Peyer's patch (tissue), 4 donors: ENCODE results near the gene ELL. TPM values are rescaled to one million over a fixed set of nuclear protein-coding genes. Genes with fewer than 3 reads are reported as not detected.

ENCODE experiments used
- DNase-seq, 3 donors: peaks; one replicate each; pipeline ENCODE4 v3.0.0-alpha.2; 2017 to 2019
- H3K27ac ChIP-seq, 4 donors: fragments of 200-600 bp; sonication (generic); one replicate each; pipeline ENCODE4 v1.5.1; 2016 to 2019
- H3K27me3 ChIP-seq, 2 donors: fragments of 200-600 bp; sonication (generic); one replicate each; pipeline ENCODE4 v1.5.1; 2019
- H3K36me3 ChIP-seq, 3 donors: fragments of 200-600 bp; sonication (generic); one replicate each; pipeline ENCODE4 v1.5.1; 2016 to 2019
- H3K4me1 ChIP-seq, 4 donors: fragments of 200-600 bp; sonication (generic); one replicate each; pipeline ENCODE4 v1.5.1; 2016 to 2019
- H3K4me3 ChIP-seq, 4 donors: fragments of 200-600 bp; sonication (generic); 1 replicate in 3 of 4; 2 replicates in 1 of 4; pipeline ENCODE4 v1.5.1; 2016 to 2019; ENCODE audit warnings: mild to moderate bottlenecking in 1 of 4
- H3K9me3 ChIP-seq, 4 donors: fragments of 200-600 bp; sonication (generic); one replicate each; pipeline ENCODE4 v1.5.1; 2016 to 2019; ENCODE audit warnings: mild to moderate bottlenecking in 1 of 4
- POLR2A ChIP-seq, 2 donors: fragments of 450-650 bp; IDR thresholded peaks; one replicate each; pipeline ENCODE4 v1.5.1; 2017; ENCODE audit warnings: antibody characterized with exemption in 2 of 2, mild to moderate bottlenecking in 2 of 2, moderate library complexity in 2 of 2
- total RNA-seq, 4 donors: library from RNA; depleted of rRNA; stranded (reverse); fragments of >200 nt; gene quantifications; one replicate each; pipeline ENCODE4 v1.1.0, GENCODE V29; 2016
- TF ChIP-seq, protein P1 (sequence below), 6 experiments: fragments of 450-650 bp in 4 of 6; fragments of 200-600 bp in 2 of 6; sonication (generic) in 1 of 6; IDR thresholded peaks; one replicate each; pipeline ENCODE4 v1.5.1; 2017 to 2019; ENCODE audit warnings: antibody characterized with exemption in 6 of 6, mild to moderate bottlenecking in 3 of 6, moderate library complexity in 1 of 6

Gene ELL
- total RNA-seq, 4 donors from 2014 or later: 18.9 to 49.5 (median 34.2) TPM

DNA sequence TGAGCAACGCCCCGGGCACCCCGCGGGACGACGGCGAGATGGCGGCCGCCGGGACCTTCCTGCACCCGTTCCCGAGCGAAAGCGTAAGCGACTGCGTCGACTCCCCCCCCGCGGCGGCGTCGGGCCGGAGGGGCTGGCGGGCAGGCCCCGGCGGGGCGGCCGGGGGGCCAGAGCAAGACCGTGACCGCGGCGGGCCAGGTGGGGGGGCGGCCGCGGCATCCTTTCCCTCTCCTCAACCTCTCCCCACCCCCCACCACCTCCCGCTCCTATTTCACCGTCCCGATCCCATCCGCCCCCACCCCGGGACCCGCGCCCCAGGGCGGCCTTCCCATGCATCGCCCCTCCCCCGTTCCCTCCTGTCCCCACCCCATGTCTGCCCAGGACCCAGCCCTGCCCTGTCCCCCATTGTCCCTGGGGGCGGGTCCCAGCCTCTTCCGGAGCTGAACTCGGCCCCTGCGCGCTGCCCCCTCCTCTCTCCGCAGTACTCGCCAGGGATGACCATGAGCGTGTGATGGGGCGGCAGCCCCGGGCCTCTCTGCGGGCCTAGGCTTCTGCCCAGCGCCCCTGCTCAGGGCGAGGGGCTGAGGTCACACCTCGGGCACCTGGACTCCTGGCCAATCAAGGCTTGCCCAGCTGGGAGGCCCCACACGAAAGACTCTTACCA, 88.0 kb downstream of the ELL start:
- peak in 1 of 3 donors; percentile 54 for DNase-seq
- TF ChIP-seq POLR2A (IDR thresholded peaks at IDR 0.05): no peak
- TF ChIP-seq, protein P1, sequence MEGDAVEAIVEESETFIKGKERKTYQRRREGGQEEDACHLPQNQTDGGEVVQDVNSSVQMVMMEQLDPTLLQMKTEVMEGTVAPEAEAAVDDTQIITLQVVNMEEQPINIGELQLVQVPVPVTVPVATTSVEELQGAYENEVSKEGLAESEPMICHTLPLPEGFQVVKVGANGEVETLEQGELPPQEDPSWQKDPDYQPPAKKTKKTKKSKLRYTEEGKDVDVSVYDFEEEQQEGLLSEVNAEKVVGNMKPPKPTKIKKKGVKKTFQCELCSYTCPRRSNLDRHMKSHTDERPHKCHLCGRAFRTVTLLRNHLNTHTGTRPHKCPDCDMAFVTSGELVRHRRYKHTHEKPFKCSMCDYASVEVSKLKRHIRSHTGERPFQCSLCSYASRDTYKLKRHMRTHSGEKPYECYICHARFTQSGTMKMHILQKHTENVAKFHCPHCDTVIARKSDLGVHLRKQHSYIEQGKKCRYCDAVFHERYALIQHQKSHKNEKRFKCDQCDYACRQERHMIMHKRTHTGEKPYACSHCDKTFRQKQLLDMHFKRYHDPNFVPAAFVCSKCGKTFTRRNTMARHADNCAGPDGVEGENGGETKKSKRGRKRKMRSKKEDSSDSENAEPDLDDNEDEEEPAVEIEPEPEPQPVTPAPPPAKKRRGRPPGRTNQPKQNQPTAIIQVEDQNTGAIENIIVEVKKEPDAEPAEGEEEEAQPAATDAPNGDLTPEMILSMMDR (IDR thresholded peaks at IDR 0.05): no peak
- Histone ChIP-seq H3K9me3 (no peaks in the 10 kb centered on the region), H3K27ac (peak overlapping the region; percentile 59 to 88 (median 65)), H3K4me1 (peaks cover 0 to 48% (median 39%) of the 10 kb centered on the region in 4 donors), H3K36me3 (no peaks in the 10 kb centered on the region), H3K4me3 (peak overlapping the region; percentile 48 to 72 (median 56)), H3K27me3 (no peaks in the 10 kb centered on the region)

DNA sequence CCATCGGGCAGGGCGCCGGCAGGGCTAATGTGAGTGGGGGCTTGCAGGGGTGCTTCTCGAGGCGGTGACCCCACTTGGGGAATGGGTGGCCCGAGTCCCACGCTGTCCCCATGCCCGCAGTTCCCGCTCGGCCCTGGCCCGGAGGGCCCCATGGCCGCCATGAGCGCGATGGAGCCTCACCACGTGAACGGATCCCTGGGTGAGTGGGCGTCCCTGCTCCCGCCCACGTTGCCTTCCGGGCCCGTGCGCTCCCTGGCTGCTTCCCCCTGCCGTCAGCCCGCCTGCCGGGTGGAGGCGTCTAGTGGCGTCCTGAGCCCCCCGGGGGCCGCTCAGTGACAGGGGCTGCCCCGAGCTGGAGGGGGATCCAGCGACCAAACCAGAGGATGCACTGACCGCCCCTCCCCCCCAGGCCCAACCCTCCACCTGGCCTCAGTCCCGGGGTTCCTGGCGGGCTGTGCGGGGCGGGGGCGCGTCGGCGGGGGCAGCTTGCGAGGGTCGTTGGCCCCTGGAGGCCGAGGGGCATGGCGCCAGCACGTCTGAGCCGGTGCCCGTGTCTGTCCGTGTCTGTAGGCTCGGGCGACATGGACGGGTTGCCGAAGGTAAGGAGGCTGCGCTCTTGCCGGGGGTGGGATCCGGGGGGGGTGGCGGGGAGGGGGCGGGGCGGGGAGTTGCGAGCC, 88.7 kb downstream of the ELL start:
- peak in 2 of 3 donors; percentile 66 to 78 for DNase-seq
- Histone ChIP-seq H3K4me1 (peaks cover 0 to 49% (median 39%) of the 10 kb centered on the region in 4 donors), H3K27me3 (no peaks in the 10 kb centered on the region), H3K4me3 (peak overlapping the region; percentile 48 to 72 (median 56)), H3K36me3 (no peaks in the 10 kb centered on the region), H3K27ac (peak overlapping the region; percentile 59 to 88 (median 65)), H3K9me3 (no peaks in the 10 kb centered on the region)
- TF ChIP-seq POLR2A (IDR thresholded peaks at IDR 0.05): no peak
- TF ChIP-seq, protein P1 (IDR thresholded peaks at IDR 0.05): no peak

DNA sequence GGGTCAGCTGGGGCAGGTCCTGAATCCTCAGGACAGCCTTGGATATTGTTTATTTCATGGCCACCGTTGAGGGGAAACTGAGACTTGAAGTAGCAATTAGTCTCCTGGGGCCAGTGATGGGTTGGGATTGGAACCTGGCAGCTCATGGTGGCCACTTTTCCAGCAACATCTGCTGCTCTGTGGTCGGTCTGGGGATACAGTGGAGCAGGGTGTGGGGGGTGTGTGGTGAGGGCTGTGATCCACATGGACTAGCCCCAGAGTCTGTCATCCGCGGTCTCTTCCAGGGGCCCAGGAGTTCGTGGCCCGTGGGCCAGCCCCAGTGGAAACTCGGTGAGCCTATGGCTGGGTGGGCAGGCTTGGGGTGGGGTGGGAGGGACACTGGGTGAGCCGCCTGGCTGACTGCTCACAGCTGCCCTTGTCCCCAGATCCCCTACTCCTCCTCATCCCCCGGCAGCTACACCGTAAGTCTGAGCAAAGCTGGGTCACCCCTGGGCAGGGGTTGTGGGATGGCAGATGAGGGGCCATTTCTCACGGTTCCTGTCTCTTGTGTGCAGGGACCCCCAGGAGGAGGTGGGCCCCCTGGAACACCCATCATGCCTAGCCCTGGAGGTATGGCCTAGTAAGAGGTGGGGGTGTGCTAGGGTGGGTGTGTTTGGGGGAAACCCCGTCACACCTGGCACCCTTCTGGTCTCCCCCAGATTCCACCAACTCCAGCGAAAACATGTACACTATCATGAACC, 89.4 kb downstream of the ELL start:
- H3K4me3 ChIP-seq: peak overlapping the region in 3 of 4 donors; percentile 53 to 72 (median 58)
- H3K4me1 ChIP-seq: peaks cover 0 to 47% (median 37%) of the 10 kb centered on the region in 4 donors
- H3K27me3 ChIP-seq: no peaks in the 10 kb centered on the region
- peak overlapping the region in 3 of 4 donors; percentile 59 to 88 (median 71) for H3K27ac ChIP-seq
- no peaks in the 10 kb centered on the region for H3K36me3 ChIP-seq
- H3K9me3 ChIP-seq: no peaks in the 10 kb centered on the region
- TF ChIP-seq, protein P1 (IDR thresholded peaks at IDR 0.05): no peak
- no peak for TF ChIP-seq POLR2A (IDR thresholded peaks at IDR 0.05)
- DNase-seq: no peak

DNA sequence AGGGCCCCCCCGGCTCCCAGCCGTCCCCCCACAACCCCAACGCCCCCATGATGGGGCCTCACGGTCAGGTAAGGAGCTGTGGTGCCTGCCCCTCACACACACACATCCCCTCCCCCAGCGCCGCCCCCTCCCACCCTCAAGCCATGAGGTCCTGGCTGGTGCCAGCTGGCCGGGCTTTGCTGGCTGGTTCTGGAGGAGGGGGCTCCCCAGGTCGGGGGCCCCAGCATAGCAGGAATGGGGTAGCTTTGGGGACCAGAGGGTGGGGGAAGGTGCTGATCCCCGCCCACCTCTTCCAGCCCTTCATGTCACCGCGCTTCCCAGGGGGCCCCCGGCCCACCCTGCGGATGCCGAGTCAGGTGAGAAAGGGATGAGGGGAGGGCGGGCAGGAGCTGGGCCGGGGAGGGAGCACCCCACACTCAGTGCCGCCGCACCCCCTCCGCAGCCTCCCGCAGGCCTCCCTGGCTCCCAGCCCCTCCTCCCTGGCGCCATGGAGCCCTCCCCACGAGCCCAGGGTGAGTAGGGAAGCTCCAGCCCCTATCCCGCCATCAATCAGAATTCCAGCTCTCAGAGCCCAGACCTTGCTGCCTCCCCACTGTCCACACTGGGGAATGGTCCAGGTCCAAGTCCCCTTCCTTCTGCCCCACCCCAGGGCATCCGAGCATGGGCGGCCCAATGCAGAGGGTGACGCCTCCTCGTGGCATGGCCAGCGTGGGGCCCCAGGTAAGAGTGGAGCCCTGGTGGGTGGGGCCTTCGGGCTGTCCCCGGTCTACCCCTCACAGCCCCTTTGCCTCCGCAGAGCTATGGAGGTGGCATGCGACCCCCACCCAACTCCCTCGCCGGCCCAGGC, 90.3 kb downstream of the ELL start:
- no peaks in the 10 kb centered on the region for H3K27me3 ChIP-seq
- H3K4me1 ChIP-seq: peaks cover 0 to 42% (median 32%) of the 10 kb centered on the region in 4 donors
- no peak overlapping the region for H3K27ac ChIP-seq
- DNase-seq: peak in 1 of 3 donors; percentile 47
- no peaks in the 10 kb centered on the region for H3K9me3 ChIP-seq
- H3K4me3 ChIP-seq: no peak overlapping the region
- no peaks in the 10 kb centered on the region for H3K36me3 ChIP-seq
- TF ChIP-seq, protein P1 (IDR thresholded peaks at IDR 0.05): no peak
- no peak for TF ChIP-seq POLR2A (IDR thresholded peaks at IDR 0.05)
